ENCODE results near the gene OTUD1. TPM values are rescaled to one million over a fixed set of nuclear protein-coding genes. Genes with fewer than 3 reads are reported as not detected.

OTUD1 gene
- total RNA-seq, 1 donor from 2014 or later = 24.1 TPM

GRCh38 chr10:23406409-23406808 lies 32.5 kb upstream of the OTUD1 start:
- no peaks in the 10 kb centered on the region for H3K36me3 ChIP-seq
- H3K4me3 ChIP-seq = no peak overlapping the region
- no peaks in the 10 kb centered on the region for H3K27me3 ChIP-seq
- intact Hi-C loops (cut with DNase I) = no loop called here
- H3K9me3 ChIP-seq = no peaks in the 10 kb centered on the region
- no peak for DNase-seq (ENCODE audit: low spot score in 2 of 2)
- H3K4me1 ChIP-seq = no peaks in the 10 kb centered on the region
- no peak for TF ChIP-seq CTCF (IDR thresholded peaks at IDR 0.05)
- no peak overlapping the region for H3K27ac ChIP-seq

GRCh38 chr10:23408330-23408976 lies 30.4 kb upstream of the OTUD1 start:
- Histone ChIP-seq H3K27me3 (no peaks in the 10 kb centered on the region), H3K4me1 (no peaks in the 10 kb centered on the region), H3K9me3 (no peaks in the 10 kb centered on the region), H3K36me3 (no peaks in the 10 kb centered on the region), H3K27ac (no peak overlapping the region), H3K4me3 (no peak overlapping the region)
- no peak for TF ChIP-seq CTCF (IDR thresholded peaks at IDR 0.05)
- DNase-seq (ENCODE audit: low spot score in 2 of 2) = no peak
- intact Hi-C loops (cut with DNase I) = no loop called here

- no peak for TF ChIP-seq CTCF (IDR thresholded peaks at IDR 0.05)
- Histone ChIP-seq H3K9me3 (no peaks in the 10 kb centered on the region), H3K27me3 (no peaks in the 10 kb centered on the region), H3K27ac (no peak overlapping the region), H3K4me1 (no peaks in the 10 kb centered on the region), H3K4me3 (no peak overlapping the region), H3K36me3 (no peaks in the 10 kb centered on the region)
- DNase-seq (ENCODE audit: low spot score in 2 of 2) = no peak
- intact Hi-C loops (cut with DNase I) = no loop called here
Measured at GRCh38 chr10:23412223-23412622, 26.7 kb upstream of the OTUD1 start.

GRCh38 chr10:23413629-23414089 lies 25.2 kb upstream of the OTUD1 start:
- no peaks in the 10 kb centered on the region for H3K27me3 ChIP-seq
- no peak overlapping the region for H3K27ac ChIP-seq
- no peak for TF ChIP-seq CTCF (IDR thresholded peaks at IDR 0.05)
- H3K4me3 ChIP-seq = no peak overlapping the region
- DNase-seq (ENCODE audit: low spot score in 2 of 2) = no peak
- intact Hi-C loops (cut with DNase I) = no loop called here
- no peaks in the 10 kb centered on the region for H3K36me3 ChIP-seq
- H3K9me3 ChIP-seq = no peaks in the 10 kb centered on the region
- H3K4me1 ChIP-seq = no peaks in the 10 kb centered on the region

- Histone ChIP-seq H3K36me3 (no peaks in the 10 kb centered on the region), H3K4me1 (no peaks in the 10 kb centered on the region), H3K4me3 (no peak overlapping the region), H3K27me3 (no peaks in the 10 kb centered on the region), H3K9me3 (no peaks in the 10 kb centered on the region), H3K27ac (no peak overlapping the region)
- no peak for DNase-seq (ENCODE audit: low spot score in 2 of 2)
- intact Hi-C loops (cut with DNase I) = no loop called here
- TF ChIP-seq CTCF (IDR thresholded peaks at IDR 0.05) = no peak
Measured at GRCh38 chr10:23414658-23415057, 24.2 kb upstream of the OTUD1 start.

GRCh38 chr10:23417254-23417653 lies 21.6 kb upstream of the OTUD1 start:
- Histone ChIP-seq H3K27me3 (no peaks in the 10 kb centered on the region), H3K27ac (no peak overlapping the region), H3K36me3 (no peaks in the 10 kb centered on the region), H3K4me3 (no peak overlapping the region), H3K9me3 (no peaks in the 10 kb centered on the region), H3K4me1 (no peaks in the 10 kb centered on the region)
- intact Hi-C loops (cut with DNase I) = no loop called here
- no peak for TF ChIP-seq CTCF (IDR thresholded peaks at IDR 0.05)
- DNase-seq (ENCODE audit: low spot score in 2 of 2) = no peak
